Esophagus muscularis mucosa (tissue), 4 donors: ENCODE measurements around the gene NEB. TPM values are rescaled to one million over a fixed set of nuclear protein-coding genes. Genes with fewer than 3 reads are reported as not detected.

Experiments used
- DNase-seq: peaks from one replicate; pipeline ENCODE4 v3.0.0-alpha.2; 2017; ENCODE audit errors: extremely low spot score
- H3K27ac ChIP-seq, 4 donors: fragments of 200-600 bp; sonication (generic); replicated peaks in 1 of 4; 1 replicate in 3 of 4; 2 replicates in 1 of 4; pipeline ENCODE4 v1.5.1; 2016 to 2019; ENCODE audit warnings: mild to moderate bottlenecking in 1 of 4
- H3K27me3 ChIP-seq, 4 donors: fragments of 200-600 bp; sonication (generic); one replicate each; pipeline versions ENCODE4 v1.5.1 to v1.6.0; 2016 to 2019
- H3K36me3 ChIP-seq, 4 donors: fragments of 200-600 bp; sonication (generic); one replicate each; pipeline ENCODE4 v1.5.1; 2016 to 2019
- H3K4me1 ChIP-seq, 4 donors: fragments of 200-600 bp; sonication (generic); one replicate each; pipeline ENCODE4 v1.5.1; 2016 to 2019
- H3K4me3 ChIP-seq, 4 donors: fragments of 200-600 bp; sonication (generic); 1 replicate in 2 of 4; 2 replicates in 2 of 4; pipeline ENCODE4 v1.5.1; 2016 to 2019; ENCODE audit warnings: mild to moderate bottlenecking in 4 of 4, moderate library complexity in 1 of 4
- H3K9me3 ChIP-seq, 4 donors: fragments of 200-600 bp; sonication (generic); 1 replicate in 3 of 4; 2 replicates in 1 of 4; pipeline ENCODE4 v1.5.1; 2016 to 2019
- CTCF ChIP-seq, 3 experiments: fragments of 200-600 bp in 2 of 3; fragments of 450-650 bp in 1 of 3; sonication (generic) in 2 of 3; IDR thresholded peaks; one replicate each; pipeline ENCODE4 v1.5.1; 2017 to 2019; ENCODE audit warnings: antibody characterized with exemption in 3 of 3, mild to moderate bottlenecking in 2 of 3, moderate library complexity in 1 of 3
- EP300 ChIP-seq: sonication (generic); formaldehyde crosslinking; IDR thresholded peaks from one replicate; pipeline ENCODE4 v1.6.1; 2017; ENCODE audit warnings: antibody characterized with exemption
- POLR2A ChIP-seq: fragments of 450-650 bp; IDR thresholded peaks from one replicate; pipeline ENCODE4 v1.6.1; 2017; ENCODE audit warnings: antibody characterized with exemption, moderate library complexity, mild to moderate bottlenecking, low read depth
- POLR2AphosphoS5 ChIP-seq, 2 donors: sonication (generic); formaldehyde crosslinking; IDR thresholded peaks; one replicate each; pipeline ENCODE4 v1.6.1; 2017; ENCODE audit warnings: antibody characterized with exemption in 2 of 2
- WGBS: methylation state at CpG from one replicate; pipeline ENCODE4 v1.1.5; 2018; 5-methylcytosine and 5-hydroxymethylcytosine counted together
- intact Hi-C: fragments of 100-400 bp; cut with DNase I; formaldehyde crosslinking; loops from one replicate; pipeline ENCODE4 v1.15.1; 2023
- total RNA-seq, 4 donors: library from RNA; depleted of rRNA; stranded (reverse); fragments of >200 nt; gene quantifications; one replicate each; pipeline versions ENCODE4 v1.1.0 to v1.2.1, GENCODE V29; 2016

Gene NEB
- total RNA-seq, 4 donors from 2014 or later: 0.23 to 0.84 (median 0.54) TPM

GRCh38 chr2:151777935-151778334 lies 43.7 kb upstream of the NEB start:
- Histone ChIP-seq H3K9me3 (no peaks in the 10 kb centered on the region), H3K27ac (no peak overlapping the region)

GRCh38 chr2:151777487-151777886 lies 43.2 kb upstream of the NEB start:
- WGBS: 97% methylated on average over 3 of the region's 3 CpGs

More at GRCh38 chr2:151777935-151778334, 43.7 kb upstream of the NEB start:
- Histone ChIP-seq H3K36me3 (peaks cover 7 to 23% (median 18%) of the 10 kb centered on the region in 4 donors), H3K27me3 (no peaks in the 10 kb centered on the region), H3K4me3 (no peak overlapping the region), H3K4me1 (peaks cover 7 to 15% (median 13%) of the 10 kb centered on the region in 4 donors)
- no peak for DNase-seq
- intact Hi-C loops: no loop called here
- TF ChIP-seq POLR2AphosphoS5 (IDR thresholded peaks at IDR 0.05) (no peak), EP300 (no peak), CTCF (IDR thresholded peaks at IDR 0.05) (no peak), POLR2A (no peak)
- 31% methylated on average over 2 of the region's 2 CpGs for WGBS

GRCh38 chr2:151776367-151776766 lies 42.1 kb upstream of the NEB start:
- Histone ChIP-seq H3K4me1 (peaks cover 7 to 30% (median 24%) of the 10 kb centered on the region in 4 donors), H3K4me3 (no peak overlapping the region), H3K27ac (no peak overlapping the region), H3K9me3 (no peaks in the 10 kb centered on the region), H3K36me3 (peaks cover 2 to 17% (median 11%) of the 10 kb centered on the region in 4 donors), H3K27me3 (no peaks in the 10 kb centered on the region)
- WGBS: 90% methylated on average over 1 of the region's 1 CpG
- intact Hi-C loops: no loop called here
- no peak for DNase-seq
- TF ChIP-seq POLR2AphosphoS5 (IDR thresholded peaks at IDR 0.05): no peak
- no peak for TF ChIP-seq CTCF (IDR thresholded peaks at IDR 0.05)
- TF ChIP-seq POLR2A: no peak
- no peak for TF ChIP-seq EP300

More at GRCh38 chr2:151777487-151777886, 43.2 kb upstream of the NEB start:
- no peak overlapping the region for H3K4me3 ChIP-seq
- H3K4me1 ChIP-seq: peaks cover 7 to 20% (median 14%) of the 10 kb centered on the region in 4 donors
- intact Hi-C loops: no loop called here
- DNase-seq: no peak
- TF ChIP-seq CTCF (IDR thresholded peaks at IDR 0.05) (no peak), POLR2AphosphoS5 (IDR thresholded peaks at IDR 0.05) (no peak), EP300 (no peak), POLR2A (no peak)
- peaks cover 7 to 23% (median 17%) of the 10 kb centered on the region in 4 donors for H3K36me3 ChIP-seq
- no peaks in the 10 kb centered on the region for H3K27me3 ChIP-seq
- no peak overlapping the region for H3K27ac ChIP-seq
- H3K9me3 ChIP-seq: no peaks in the 10 kb centered on the region

GRCh38 chr2:151775057-151775740 lies 40.9 kb upstream of the NEB start:
- Histone ChIP-seq H3K27ac (peak overlapping the region in 1 of 4 donors; percentile 44), H3K4me3 (no peak overlapping the region), H3K4me1 (peaks cover 7 to 34% (median 27%) of the 10 kb centered on the region in 4 donors), H3K27me3 (no peaks in the 10 kb centered on the region), H3K9me3 (no peaks in the 10 kb centered on the region), H3K36me3 (peaks cover 0 to 14% (median 9%) of the 10 kb centered on the region in 4 donors)
- intact Hi-C loops: no loop called here
- 91% methylated on average over 6 of the region's 6 CpGs for WGBS
- DNase-seq: no peak
- TF ChIP-seq EP300 (no peak), CTCF (IDR thresholded peaks at IDR 0.05) (no peak), POLR2AphosphoS5 (IDR thresholded peaks at IDR 0.05) (no peak), POLR2A (no peak)
